ENCODE measurements around the gene VASP.

DNA sequence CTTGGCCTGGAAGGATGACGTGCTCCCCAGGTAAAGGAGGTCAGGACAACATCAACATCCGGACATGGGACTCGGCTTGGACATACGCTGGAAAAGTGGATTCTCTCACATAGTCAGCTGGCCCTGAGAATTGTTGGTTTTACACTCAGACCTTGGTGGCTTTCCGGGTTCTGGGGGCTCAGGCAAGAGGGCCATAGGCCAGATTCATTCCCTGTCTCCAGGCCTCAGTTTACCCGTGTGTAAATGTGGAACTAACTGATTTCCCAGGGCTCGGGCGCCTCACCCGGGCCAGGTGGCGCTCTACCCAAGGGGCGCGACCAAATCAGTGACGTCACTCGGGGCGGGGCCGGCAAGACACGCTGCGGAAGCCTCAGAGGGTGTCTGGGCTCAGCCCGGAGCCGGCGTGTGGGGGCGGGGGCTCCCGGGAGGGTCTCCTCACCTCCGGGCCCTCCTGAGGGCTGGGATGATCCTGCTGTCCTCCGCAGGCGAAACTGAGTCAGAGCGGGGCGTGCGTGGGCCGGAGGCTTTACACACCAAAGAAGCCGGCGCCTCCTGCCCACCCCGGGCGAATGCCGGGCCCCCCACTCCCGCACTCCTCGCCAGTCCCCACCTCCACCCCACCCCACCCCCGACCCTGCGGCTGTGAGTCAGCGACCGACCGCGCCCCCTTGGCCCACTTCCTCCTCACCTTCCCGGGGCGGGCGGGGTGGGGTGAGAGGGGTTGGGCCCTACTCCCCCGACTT lies 862 bp upstream of the VASP start:
- TF ChIP-seq, protein P1, sequence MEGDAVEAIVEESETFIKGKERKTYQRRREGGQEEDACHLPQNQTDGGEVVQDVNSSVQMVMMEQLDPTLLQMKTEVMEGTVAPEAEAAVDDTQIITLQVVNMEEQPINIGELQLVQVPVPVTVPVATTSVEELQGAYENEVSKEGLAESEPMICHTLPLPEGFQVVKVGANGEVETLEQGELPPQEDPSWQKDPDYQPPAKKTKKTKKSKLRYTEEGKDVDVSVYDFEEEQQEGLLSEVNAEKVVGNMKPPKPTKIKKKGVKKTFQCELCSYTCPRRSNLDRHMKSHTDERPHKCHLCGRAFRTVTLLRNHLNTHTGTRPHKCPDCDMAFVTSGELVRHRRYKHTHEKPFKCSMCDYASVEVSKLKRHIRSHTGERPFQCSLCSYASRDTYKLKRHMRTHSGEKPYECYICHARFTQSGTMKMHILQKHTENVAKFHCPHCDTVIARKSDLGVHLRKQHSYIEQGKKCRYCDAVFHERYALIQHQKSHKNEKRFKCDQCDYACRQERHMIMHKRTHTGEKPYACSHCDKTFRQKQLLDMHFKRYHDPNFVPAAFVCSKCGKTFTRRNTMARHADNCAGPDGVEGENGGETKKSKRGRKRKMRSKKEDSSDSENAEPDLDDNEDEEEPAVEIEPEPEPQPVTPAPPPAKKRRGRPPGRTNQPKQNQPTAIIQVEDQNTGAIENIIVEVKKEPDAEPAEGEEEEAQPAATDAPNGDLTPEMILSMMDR (IDR thresholded peaks at IDR 0.05): peak; percentile 59
- TF ChIP-seq EZH2 (IDR thresholded peaks at IDR 0.05) (no peak), EZH2phosphoT487 (IDR thresholded peaks at IDR 0.05) (no peak)

Measured in neural progenitor cell (in vitro differentiated cells).